NCI-H82 treated with DMSO at 0.1 percent for 48 hours (cell line): ENCODE measurements around the gene MACROD2.
"Not testable (repeated sequence)": the region's sequence is repeated elsewhere in the genome, so short reads cannot be mapped to it uniquely, and the experiment has no call there.

ENCODE experiments used
- DNase-seq: peaks from one replicate; lab custom pipeline; 2025; ENCODE audit not compliant: unreplicated experiment; lab: John Stamatoyannopoulos, UW

Gene MACROD2

GRCh38 chr20:14178952-14179351 lies 183.6 kb downstream of the MACROD2 start:
- DNase-seq: no peak

- peak; percentile 11 for DNase-seq
These were observed 194.6 kb downstream of the MACROD2 start for GRCh38 chr20:14189794-14190402.

GRCh38 chr20:14191559-14191958 lies 196.2 kb downstream of the MACROD2 start:
- no peak for DNase-seq

GRCh38 chr20:14193443-14193842 lies 198.1 kb downstream of the MACROD2 start:
- no peak for DNase-seq

- DNase-seq: no peak
These were observed 198.6 kb downstream of the MACROD2 start for GRCh38 chr20:14193885-14194284.

GRCh38 chr20:14197097-14197496 lies 201.8 kb downstream of the MACROD2 start:
- DNase-seq: no peak

- DNase-seq: no peak
These were observed 203.1 kb downstream of the MACROD2 start for GRCh38 chr20:14198416-14198815.

- no peak for DNase-seq
These were observed 203.8 kb downstream of the MACROD2 start for GRCh38 chr20:14199111-14199510.

- DNase-seq: no peak
These were observed 208.3 kb downstream of the MACROD2 start for GRCh38 chr20:14203657-14204056.

GRCh38 chr20:14207591-14207990 lies 212.3 kb downstream of the MACROD2 start:
- DNase-seq: no peak

GRCh38 chr20:14208956-14209355 lies 213.6 kb downstream of the MACROD2 start:
- no peak for DNase-seq

- DNase-seq: no peak
These were observed 214.8 kb downstream of the MACROD2 start for GRCh38 chr20:14210146-14210545.

- no peak for DNase-seq
These were observed 218.7 kb downstream of the MACROD2 start for GRCh38 chr20:14214046-14214445.

- DNase-seq: not testable (repeated sequence)
These were observed 220.6 kb downstream of the MACROD2 start for GRCh38 chr20:14215880-14216279.

- DNase-seq: no peak
These were observed 224.6 kb downstream of the MACROD2 start for GRCh38 chr20:14219801-14220461.

- DNase-seq: no peak
These were observed 225.7 kb downstream of the MACROD2 start for GRCh38 chr20:14220986-14221385.

GRCh38 chr20:14223806-14224205 lies 228.5 kb downstream of the MACROD2 start:
- DNase-seq: peak; percentile 66

- not testable (repeated sequence) for DNase-seq
These were observed 231.0 kb downstream of the MACROD2 start for GRCh38 chr20:14226051-14227049.

GRCh38 chr20:14232650-14233049 lies 237.3 kb downstream of the MACROD2 start:
- DNase-seq: no peak

- DNase-seq: no peak
These were observed 239.5 kb downstream of the MACROD2 start for GRCh38 chr20:14234666-14235295.

GRCh38 chr20:14235355-14235754 lies 240.0 kb downstream of the MACROD2 start:
- no peak for DNase-seq
